HAP-1 (cell line): ENCODE results near the gene RAD51B.
"Not testable (repeated sequence)": the region's sequence is repeated elsewhere in the genome, so short reads cannot be mapped to it uniquely, and the experiment has no call there.

Source experiments
- DNase-seq, 2 experiments: peaks; one replicate each; pipeline ENCODE4 v3.0.0-alpha.2; 2016 to 2020; ENCODE audit warnings: low spot score in 2 of 2
- H3K27me3 ChIP-seq: fragments of 250-450 bp; sonication (Bioruptor Pico); 2 replicates; pipeline ENCODE4 v1.5.1; 2020; ENCODE audit warnings: low read depth, mild to moderate bottlenecking, moderate library complexity
- H3K36me3 ChIP-seq: fragments of 250-450 bp; sonication (Bioruptor Pico); replicated peaks from 2 replicates; pipeline ENCODE4 v1.5.1; 2020; ENCODE audit warnings: mild to moderate bottlenecking
- H3K4me1 ChIP-seq: fragments of 250-450 bp; sonication (Bioruptor Pico); 2 replicates; pipeline ENCODE4 v1.5.1; 2020; ENCODE audit warnings: mild to moderate bottlenecking
- H3K4me3 ChIP-seq: fragments of 250-450 bp; sonication (Bioruptor Pico); 2 replicates; pipeline ENCODE4 v1.5.1; 2020; ENCODE audit warnings: mild to moderate bottlenecking, moderate library complexity
- H3K9me3 ChIP-seq: fragments of 250-450 bp; sonication (Bioruptor Pico); 2 replicates; pipeline ENCODE4 v1.5.1; 2020; ENCODE audit warnings: mild to moderate bottlenecking, moderate library complexity
- in situ Hi-C: fragments of 300-500 bp; cut with MboI; formaldehyde crosslinking; loops from 3 replicates; pipeline ENCODE4 v1.14.3; 2020; ENCODE audit warnings: low sequenced_read_pairs, inconsistent platforms, mixed read lengths

RAD51B gene

DNA sequence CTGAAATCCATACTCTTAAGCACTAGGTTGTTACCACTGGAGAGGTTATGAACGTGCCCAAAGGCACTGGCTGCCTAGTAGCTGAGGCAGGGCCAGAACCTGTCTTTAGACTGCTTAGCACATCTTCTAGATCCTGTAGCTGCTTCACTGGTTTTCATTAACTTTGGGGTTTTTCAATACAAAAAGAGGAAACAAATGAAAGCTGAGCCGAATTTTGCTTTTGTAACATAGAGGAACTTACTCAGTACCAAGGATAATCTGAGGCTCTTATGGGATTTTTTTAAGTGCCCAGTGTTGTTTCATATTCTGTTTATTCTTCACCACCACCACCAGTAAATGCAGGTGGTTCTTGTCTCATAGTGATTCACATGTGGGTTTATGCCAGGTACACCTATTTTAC lies 396.1 kb downstream of the RAD51B start:
- H3K9me3 ChIP-seq: no peaks in the 10 kb centered on the region
- no peaks in the 10 kb centered on the region for H3K36me3 ChIP-seq
- no peaks in the 10 kb centered on the region for H3K27me3 ChIP-seq
- DNase-seq: no peak
- no peak overlapping the region for H3K4me3 ChIP-seq
- in situ Hi-C loops: no loop called here
- no peaks in the 10 kb centered on the region for H3K4me1 ChIP-seq

DNA sequence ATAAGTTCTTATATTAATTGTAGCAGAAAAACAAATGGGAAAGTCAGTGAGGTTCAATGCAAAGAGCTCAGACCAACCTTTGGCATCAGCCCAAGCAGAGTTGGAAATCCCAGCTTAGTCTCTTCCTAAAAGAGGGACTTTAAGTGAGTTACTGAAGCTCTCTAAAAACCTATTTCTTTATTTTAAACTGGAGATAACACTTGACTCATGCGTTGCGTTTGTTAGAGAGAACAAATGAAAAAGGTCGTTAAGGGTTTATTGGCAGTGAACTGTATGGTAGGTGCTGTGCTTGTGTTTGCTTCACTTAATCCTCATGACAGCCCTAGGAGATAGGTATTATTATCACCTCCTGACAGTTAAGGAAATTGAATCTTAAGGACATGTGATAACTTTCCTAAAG lies 396.5 kb downstream of the RAD51B start:
- H3K27me3 ChIP-seq: no peaks in the 10 kb centered on the region
- peak; percentile 13 to 30 for DNase-seq
- no peak overlapping the region for H3K4me3 ChIP-seq
- no peaks in the 10 kb centered on the region for H3K36me3 ChIP-seq
- no peaks in the 10 kb centered on the region for H3K9me3 ChIP-seq
- H3K4me1 ChIP-seq: no peaks in the 10 kb centered on the region
- in situ Hi-C loops: no loop called here

DNA sequence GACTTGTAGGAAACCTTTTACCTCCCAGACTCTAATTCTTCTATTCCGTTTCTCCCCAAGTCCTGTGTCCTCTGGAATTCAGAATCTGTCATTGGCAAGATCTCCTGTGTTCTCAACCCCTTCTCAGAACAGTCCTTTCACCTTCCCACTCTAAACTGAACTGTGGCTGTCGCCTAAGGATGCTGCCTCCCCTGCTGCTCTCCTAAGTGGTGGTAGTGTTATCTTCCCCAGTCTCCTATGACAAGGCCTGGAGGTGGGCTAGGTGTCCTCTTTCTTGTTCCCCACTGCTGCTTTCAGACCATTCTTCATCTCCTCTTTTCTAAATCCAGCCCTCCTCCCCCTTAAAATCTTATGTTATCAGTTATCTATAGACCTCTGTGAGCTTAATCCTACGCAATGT lies 397.4 kb downstream of the RAD51B start:
- no peak overlapping the region for H3K4me3 ChIP-seq
- no peaks in the 10 kb centered on the region for H3K9me3 ChIP-seq
- in situ Hi-C loops: no loop called here
- H3K36me3 ChIP-seq: no peaks in the 10 kb centered on the region
- DNase-seq: no peak
- H3K4me1 ChIP-seq: no peaks in the 10 kb centered on the region
- no peaks in the 10 kb centered on the region for H3K27me3 ChIP-seq

DNA sequence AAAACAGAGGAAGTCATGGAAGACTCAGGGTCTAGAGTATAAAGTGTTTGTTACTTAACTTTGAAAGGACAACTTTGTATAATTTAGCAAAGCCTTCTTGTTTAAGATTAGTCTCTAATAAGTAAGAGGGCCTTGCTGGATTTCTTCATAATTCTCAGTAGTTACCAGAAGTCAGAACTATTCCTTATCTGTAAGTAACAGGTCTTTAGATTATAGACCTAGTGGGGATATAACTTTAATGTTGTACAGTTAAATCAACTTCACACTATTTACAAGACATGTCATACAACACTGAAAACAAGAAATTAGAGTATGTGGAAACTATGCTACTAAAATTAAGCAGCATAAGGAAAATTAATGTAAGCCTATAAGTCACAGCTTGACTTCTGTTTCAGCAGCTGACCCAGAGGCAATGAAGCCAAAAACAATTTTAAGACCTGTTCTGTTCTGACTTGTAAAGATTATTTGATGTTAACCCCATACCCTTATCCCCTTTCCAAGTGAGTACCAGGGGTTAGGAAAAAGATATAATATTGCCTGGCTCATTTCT lies 398.3 kb downstream of the RAD51B start:
- H3K36me3 ChIP-seq: no peaks in the 10 kb centered on the region
- in situ Hi-C loops: no loop called here
- H3K4me1 ChIP-seq: no peaks in the 10 kb centered on the region
- H3K9me3 ChIP-seq: no peaks in the 10 kb centered on the region
- H3K27me3 ChIP-seq: no peaks in the 10 kb centered on the region
- H3K4me3 ChIP-seq: no peak overlapping the region
- DNase-seq: no peak

DNA sequence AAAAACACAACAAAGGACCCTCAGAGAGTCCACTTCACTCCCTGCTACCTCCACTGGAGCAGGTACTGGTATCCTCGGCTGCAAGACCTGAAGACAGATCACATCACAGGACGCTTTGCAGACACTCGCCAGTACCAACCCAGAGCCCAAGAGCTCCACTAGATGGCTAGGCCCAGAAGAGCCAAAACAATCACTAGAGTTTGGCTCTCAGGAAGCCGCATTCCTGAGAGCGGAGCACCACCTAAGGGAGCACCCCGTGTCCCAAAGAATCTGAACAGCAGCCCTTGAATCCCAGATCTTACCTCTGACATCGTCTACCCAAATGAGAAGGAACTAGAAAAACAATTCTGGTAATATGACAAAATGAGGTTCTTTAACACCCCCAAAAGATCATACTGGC lies 399.8 kb downstream of the RAD51B start:
- Histone ChIP-seq H3K4me3 (no peak overlapping the region), H3K36me3 (no peaks in the 10 kb centered on the region), H3K9me3 (no peaks in the 10 kb centered on the region), H3K4me1 (no peaks in the 10 kb centered on the region), H3K27me3 (no peaks in the 10 kb centered on the region)
- no peak for DNase-seq
- in situ Hi-C loops: no loop called here

DNA sequence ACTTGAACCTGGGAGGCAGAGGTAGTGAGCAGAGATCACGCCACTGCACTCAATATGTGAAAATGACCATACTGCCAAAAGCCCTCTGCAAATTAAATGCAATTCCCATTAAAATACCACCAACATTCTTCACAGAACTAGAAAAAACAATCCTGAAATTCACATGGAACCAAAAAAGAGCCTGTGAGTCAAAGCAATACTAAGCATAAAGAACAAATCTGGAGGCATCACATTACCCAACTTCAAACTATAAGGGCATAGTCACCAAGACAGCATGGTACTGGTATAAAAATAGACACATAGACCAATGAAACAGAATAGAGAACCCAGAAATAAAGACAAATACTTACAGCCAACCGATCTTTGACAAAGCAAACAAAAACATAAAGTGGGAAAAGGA lies 401.5 kb downstream of the RAD51B start:
- H3K9me3 ChIP-seq, DNase-seq, H3K27me3 ChIP-seq, H3K4me3 ChIP-seq, H3K4me1 ChIP-seq, H3K36me3 ChIP-seq, in situ Hi-C loops: not testable (repeated sequence)

DNA sequence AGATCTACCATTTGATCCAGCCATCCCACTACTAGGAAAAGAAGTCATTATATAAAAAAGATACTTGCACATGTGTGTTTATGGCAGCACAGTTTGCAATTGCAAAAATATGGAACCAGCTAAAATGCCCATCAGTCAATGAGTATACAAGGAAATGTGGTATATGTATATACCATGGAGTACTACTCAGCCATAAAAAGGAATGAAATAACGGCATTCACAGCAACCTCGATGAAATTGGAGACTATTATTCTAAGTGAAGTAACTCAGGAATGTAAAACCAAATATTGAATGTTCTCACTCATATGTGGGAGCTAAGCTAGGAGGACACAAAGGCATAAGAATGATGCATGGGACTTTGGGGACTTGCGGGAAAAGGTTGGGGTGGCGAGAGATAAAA lies 402.6 kb downstream of the RAD51B start:
- no peaks in the 10 kb centered on the region for H3K9me3 ChIP-seq
- no peak overlapping the region for H3K4me3 ChIP-seq
- H3K4me1 ChIP-seq: no peaks in the 10 kb centered on the region
- in situ Hi-C loops: no loop called here
- no peaks in the 10 kb centered on the region for H3K27me3 ChIP-seq
- H3K36me3 ChIP-seq: no peaks in the 10 kb centered on the region
- DNase-seq: no peak

DNA sequence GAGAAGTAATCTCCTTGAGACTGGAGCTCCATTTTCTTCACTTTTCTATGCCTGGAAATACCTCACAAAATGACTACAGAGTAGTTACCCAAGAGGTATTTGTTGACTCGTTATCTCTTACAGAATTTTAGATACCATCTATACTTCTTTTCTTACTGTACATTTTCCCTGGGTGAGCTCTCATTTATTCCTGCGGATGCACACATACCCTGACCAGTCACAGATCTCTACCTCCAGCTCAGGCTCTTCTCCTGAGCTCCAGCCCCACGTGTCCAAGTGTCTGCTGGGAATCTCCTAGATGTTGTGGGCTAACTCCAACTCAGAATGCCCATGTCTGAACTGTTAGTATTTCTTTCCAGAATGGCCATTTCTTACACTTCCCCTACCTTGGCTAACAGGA lies 403.1 kb downstream of the RAD51B start:
- Histone ChIP-seq H3K9me3 (no peaks in the 10 kb centered on the region), H3K4me1 (no peaks in the 10 kb centered on the region), H3K4me3 (no peak overlapping the region), H3K27me3 (no peaks in the 10 kb centered on the region), H3K36me3 (no peaks in the 10 kb centered on the region)
- in situ Hi-C loops: no loop called here
- no peak for DNase-seq

DNA sequence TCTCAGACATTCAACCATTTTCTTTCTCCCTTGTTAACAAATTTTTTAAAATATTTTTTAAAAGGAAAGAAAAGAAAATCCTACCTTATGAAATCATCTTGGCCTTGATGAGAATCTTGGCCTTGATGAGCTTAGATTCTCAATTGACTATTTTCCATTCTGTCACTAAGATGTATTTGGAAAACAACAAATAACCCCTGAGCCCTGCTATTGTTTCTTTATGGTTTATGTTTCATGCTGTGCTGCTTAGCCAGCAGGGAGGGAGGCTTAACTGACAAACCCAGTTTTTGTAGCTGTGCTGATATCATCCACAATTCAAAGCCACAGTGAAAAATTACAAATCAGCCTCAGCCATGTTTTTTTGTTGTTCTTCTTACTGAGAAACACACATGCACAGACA lies 404.1 kb downstream of the RAD51B start:
- H3K36me3 ChIP-seq: no peaks in the 10 kb centered on the region
- H3K27me3 ChIP-seq: no peaks in the 10 kb centered on the region
- in situ Hi-C loops: no loop called here
- no peak overlapping the region for H3K4me3 ChIP-seq
- no peak for DNase-seq
- H3K9me3 ChIP-seq: no peaks in the 10 kb centered on the region
- no peaks in the 10 kb centered on the region for H3K4me1 ChIP-seq

DNA sequence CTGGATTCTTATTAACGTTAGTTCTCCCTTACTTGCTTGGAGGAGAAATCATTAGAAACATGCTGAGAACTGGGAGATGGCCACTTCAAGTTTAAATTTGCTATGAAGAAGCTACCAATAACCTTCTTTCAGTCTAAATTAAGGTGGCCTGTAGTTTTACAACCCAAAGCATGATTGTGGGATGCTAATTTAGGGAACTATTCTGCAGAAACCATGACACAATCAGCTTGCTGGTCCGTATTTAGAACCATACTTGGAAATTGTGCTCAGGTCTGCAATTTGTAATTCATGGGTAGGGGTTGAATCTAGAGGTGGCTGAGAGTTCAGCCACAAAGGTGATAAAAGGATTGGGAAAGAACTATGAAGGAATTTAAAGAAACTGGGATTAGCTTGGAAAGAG lies 405.7 kb downstream of the RAD51B start:
- Histone ChIP-seq H3K4me1 (peaks cover 2% of the 10 kb centered on the region), H3K9me3 (no peaks in the 10 kb centered on the region), H3K4me3 (no peak overlapping the region), H3K27me3 (no peaks in the 10 kb centered on the region), H3K36me3 (no peaks in the 10 kb centered on the region)
- in situ Hi-C loops: no loop called here
- DNase-seq: no peak

DNA sequence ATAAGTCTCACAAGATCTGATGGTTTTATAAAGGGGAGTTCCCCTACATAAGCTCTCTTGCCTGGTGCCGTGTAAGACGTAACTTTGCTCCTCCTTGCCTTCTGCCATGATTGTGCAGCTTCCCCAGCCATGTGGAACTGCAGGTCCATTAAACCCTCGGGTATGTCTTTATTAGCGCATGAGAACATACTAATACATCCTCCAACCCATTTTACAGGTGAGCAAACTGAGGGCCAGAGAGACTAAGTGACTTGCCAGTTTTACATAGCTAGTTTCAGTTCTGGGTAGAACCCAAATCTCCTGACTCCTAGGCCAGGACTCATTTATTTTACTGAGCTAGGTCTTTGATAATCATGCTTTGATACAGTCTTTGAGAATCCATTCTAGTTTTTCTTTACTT lies 406.9 kb downstream of the RAD51B start:
- DNase-seq: no peak
- no peaks in the 10 kb centered on the region for H3K9me3 ChIP-seq
- H3K4me3 ChIP-seq: no peak overlapping the region
- H3K4me1 ChIP-seq: peaks cover 12% of the 10 kb centered on the region
- no peaks in the 10 kb centered on the region for H3K27me3 ChIP-seq
- H3K36me3 ChIP-seq: no peaks in the 10 kb centered on the region
- in situ Hi-C loops: no loop called here

DNA sequence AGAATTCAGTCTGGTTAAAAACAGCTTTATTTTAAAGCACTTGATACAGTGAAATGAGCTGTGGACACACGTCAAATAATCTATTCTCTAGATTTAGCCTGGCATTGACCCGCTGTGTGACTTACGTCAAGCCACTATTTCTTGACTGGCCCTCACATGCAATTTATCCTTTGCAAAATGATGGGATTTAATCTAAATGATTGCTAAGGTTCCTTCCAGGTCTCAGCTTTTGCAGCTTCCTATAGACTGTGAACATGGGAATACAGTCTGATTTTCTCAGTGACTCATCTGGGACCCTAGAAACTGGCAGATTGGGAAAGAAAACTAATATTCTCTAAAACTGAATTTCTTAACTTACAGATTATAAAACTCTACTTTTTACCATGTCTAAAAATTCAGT lies 409.1 kb downstream of the RAD51B start:
- Histone ChIP-seq H3K27me3 (no peaks in the 10 kb centered on the region), H3K4me1 (peaks cover 17% of the 10 kb centered on the region), H3K9me3 (no peaks in the 10 kb centered on the region), H3K36me3 (no peaks in the 10 kb centered on the region), H3K4me3 (no peak overlapping the region)
- in situ Hi-C loops: no loop called here
- DNase-seq: no peak

DNA sequence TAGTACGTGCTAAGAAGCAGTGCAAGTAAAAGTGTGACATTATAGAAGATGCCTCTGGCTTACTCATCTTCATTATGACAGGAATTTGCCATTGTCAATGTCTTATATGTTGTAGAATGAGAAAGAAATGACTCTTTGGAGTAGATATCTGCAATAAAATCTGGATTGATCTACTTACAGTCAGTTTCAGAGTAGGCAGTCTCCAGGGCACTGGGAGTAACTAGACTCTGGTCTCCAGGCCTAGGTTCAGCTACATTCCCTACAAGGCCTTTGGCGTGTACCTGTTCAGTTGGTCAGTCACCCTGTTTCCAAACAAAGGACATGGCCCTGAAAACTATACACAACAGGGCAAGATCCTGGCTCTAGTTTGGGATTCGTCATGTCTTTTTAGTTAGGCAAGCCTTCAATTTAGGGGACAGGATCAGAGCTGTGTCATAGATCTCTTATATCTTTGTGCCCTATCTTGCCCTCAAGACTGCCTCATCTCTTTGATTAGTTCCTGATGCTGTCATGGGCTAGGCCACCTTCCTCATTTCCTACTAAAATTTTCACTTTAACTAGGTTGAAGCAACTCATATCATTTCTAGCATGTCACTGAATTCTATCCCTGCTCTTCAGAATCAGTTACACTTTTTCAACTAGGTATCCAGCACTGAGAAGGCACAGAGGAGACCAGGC lies 410.0 kb downstream of the RAD51B start:
- no peak for DNase-seq
- Histone ChIP-seq H3K4me1 (peaks cover 17% of the 10 kb centered on the region), H3K4me3 (no peak overlapping the region), H3K9me3 (no peaks in the 10 kb centered on the region), H3K36me3 (no peaks in the 10 kb centered on the region), H3K27me3 (no peaks in the 10 kb centered on the region)
- in situ Hi-C loops: no loop called here

DNA sequence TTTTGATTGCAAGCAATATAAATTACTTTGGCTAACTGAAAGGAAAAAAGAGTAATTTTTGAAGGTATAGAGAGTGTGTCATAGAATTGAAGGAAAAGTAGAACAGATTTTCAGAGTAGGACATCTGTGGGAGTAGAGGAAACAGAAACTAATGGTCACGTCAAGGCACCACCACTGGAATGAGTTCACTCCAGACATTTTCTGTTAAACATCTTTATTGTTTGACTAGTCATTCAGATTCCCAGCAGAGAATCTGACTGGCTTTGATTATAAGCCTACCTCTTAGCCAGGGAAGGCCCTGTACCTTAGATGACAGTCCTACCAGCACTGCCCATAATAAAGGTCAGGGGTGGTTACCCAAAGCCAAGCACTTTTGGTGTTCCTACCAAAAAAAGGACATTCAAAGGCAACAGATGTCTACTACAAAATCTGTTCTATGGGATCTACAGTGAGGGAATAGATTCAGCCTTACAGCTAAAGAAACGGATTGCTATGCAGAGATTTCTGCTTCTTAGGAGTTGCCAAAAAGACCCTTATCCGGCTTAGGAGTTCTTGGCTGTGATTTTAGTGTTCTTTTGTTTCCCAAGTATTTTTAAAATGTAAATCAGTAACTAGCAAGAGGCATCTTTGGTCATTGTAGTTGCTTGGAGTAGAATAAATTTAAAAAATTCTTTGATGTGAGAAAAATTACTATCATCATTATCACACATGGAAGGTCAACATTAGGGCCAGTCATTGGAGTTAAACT lies 410.8 kb downstream of the RAD51B start:
- in situ Hi-C loops: no loop called here
- peaks cover 17% of the 10 kb centered on the region for H3K4me1 ChIP-seq
- no peak overlapping the region for H3K4me3 ChIP-seq

More for the DNA sequence above, 410.8 kb downstream of the RAD51B start:
- no peaks in the 10 kb centered on the region for H3K36me3 ChIP-seq
- H3K27me3 ChIP-seq: no peaks in the 10 kb centered on the region
- no peaks in the 10 kb centered on the region for H3K9me3 ChIP-seq
- no peak for DNase-seq
